Panc1 (cell line): ENCODE results near the gene AP1B1. TPM values are rescaled to one million over a fixed set of nuclear protein-coding genes. Genes with fewer than 3 reads are reported as not detected.

Source experiments
- ATAC-seq: fragments of 200-7000 bp; cut with Tn5 transposase; 2 replicates; pipeline ENCODE4 v1.9.1; 2020; ENCODE audit warnings: mild to moderate bottlenecking, moderate library complexity
- BruUV-seq: library from RNA; stranded (reverse); fragments of 400-500 nt; replicated peaks from 2 replicates; lab custom pipeline; 2021; lab: Mats Ljungman, UMichigan
- CTCF ChIA-PET: fragments of 300-600 bp; sonication (Branson Sonifier 250); formaldehyde crosslinking; loops from one replicate; lab custom pipeline; 2022; ENCODE audit warnings: antibody characterized with exemption; lab: Charles Lee
- POLR2A ChIA-PET: fragments of 300-600 bp; sonication (Branson Sonifier 250); formaldehyde crosslinking; loops from one replicate; lab custom pipeline; 2022; ENCODE audit warnings: antibody characterized with exemption; lab: Charles Lee
- DNase-seq: peaks from one replicate; pipeline ENCODE4 v3.0.0-alpha.2; 2010; ENCODE audit warnings: low read depth, low spot score
- H3K27ac ChIP-seq: 2 replicates; pipeline ENCODE4 v1.5.1; 2011; ENCODE audit warnings: mild to moderate bottlenecking, low read length, inconsistent platforms
- H3K27me3 ChIP-seq: fragments of 200-500 bp; sonication (Bioruptor generic); 2 replicates; pipeline ENCODE4 v1.6.0; 2014; ENCODE audit warnings: low read length, inconsistent platforms; ENCODE audit not compliant: control insufficient read depth, insufficient read depth
- H3K36me3 ChIP-seq: fragments of 200-500 bp; sonication (Bioruptor generic); 2 replicates; pipeline ENCODE4 v1.5.1; 2014; ENCODE audit warnings: inconsistent platforms, mild to moderate bottlenecking, low read length, moderate library complexity; ENCODE audit not compliant: control insufficient read depth, insufficient read depth
- H3K4me1 ChIP-seq: 2 replicates; pipeline ENCODE4 v1.5.1; 2011; ENCODE audit warnings: inconsistent platforms, mild to moderate bottlenecking, low read length, moderate library complexity; ENCODE audit not compliant: control insufficient read depth, insufficient read depth
- H3K4me3 ChIP-seq, 2 experiments: 2 replicates each; pipeline ENCODE4 v1.5.1; 2011 to 2012; ENCODE audit warnings: low read depth in 2 of 2, low read length in 2 of 2, mild to moderate bottlenecking in 2 of 2, inconsistent platforms in 1 of 2, moderate library complexity in 1 of 2
- H3K9me3 ChIP-seq: fragments of 200-500 bp; sonication (Bioruptor generic); 2 replicates; pipeline ENCODE4 v1.5.1; 2014; ENCODE audit warnings: low read depth, mild to moderate bottlenecking, inconsistent platforms, low read length, moderate library complexity; ENCODE audit not compliant: control insufficient read depth, insufficient read depth
- CTCF ChIP-seq: fragments of 450-650 bp; IDR thresholded peaks from 2 replicates; pipeline ENCODE4 v1.5.1; 2017; ENCODE audit warnings: mild to moderate bottlenecking
- POLR2AphosphoS5 ChIP-seq: IDR thresholded peaks from 2 replicates; pipeline ENCODE4 v1.6.1; 2012; ENCODE audit warnings: mild to moderate bottlenecking, low read depth, low read length, moderate library complexity
- REST ChIP-seq, 2 experiments: IDR thresholded peaks; 2 replicates each; pipeline ENCODE4 v1.6.1; 2011 to 2012; ENCODE audit warnings: low read depth in 2 of 2, control low read depth in 1 of 2, low read length in 1 of 2, mild to moderate bottlenecking in 1 of 2, moderate library complexity in 1 of 2; ENCODE audit not compliant: insufficient read depth in 1 of 2
- SIN3A ChIP-seq: IDR thresholded peaks from 2 replicates; pipeline ENCODE4 v1.6.1; 2012; ENCODE audit warnings: low read depth, mild to moderate bottlenecking, low read length, moderate library complexity, borderline replicate concordance; ENCODE audit not compliant: insufficient read depth
- TCF7L2 ChIP-seq: IDR thresholded peaks from 2 replicates; pipeline ENCODE4 v1.6.1; 2011; ENCODE audit warnings: mild to moderate bottlenecking, low read depth, low read length, inconsistent platforms
- in situ Hi-C: cut with HindIII; loops from 2 replicates; pipeline ENCODE4 v1.10.0; 2016; ENCODE audit warnings: low sequenced_read_pairs, low pct_unique_long_range_greater_than_20kb
- intact Hi-C: fragments of 100-400 bp; cut with micrococcal nuclease; formaldehyde crosslinking; loops from one replicate; pipeline ENCODE4 v1.10.0; 2022; ENCODE audit not compliant: unreplicated experiment
- total RNA-seq: library from RNA; stranded (reverse); gene quantifications from one replicate; pipeline ENCODE4 v1.2.1, GENCODE V29; 2021; ENCODE audit not compliant: unreplicated experiment

Gene AP1B1
- total RNA-seq, 1 experiment from 2014 or later = 48.6 TPM

GRCh38 chr22:29305836-29306174 is 82.6 kb downstream of the AP1B1 start:
- H3K27me3 ChIP-seq = no peaks in the 10 kb centered on the region
- BruUV-seq = no TSS peak
- in situ Hi-C loops (no loop called here), intact Hi-C loops (no loop called here)
- H3K36me3 ChIP-seq = no peaks in the 10 kb centered on the region; the same call in 1 of the 2 replicates
- H3K9me3 ChIP-seq = no peaks in the 10 kb centered on the region
- peaks cover 28% of the 10 kb centered on the region for H3K4me1 ChIP-seq
- ChIA-PET POLR2A (interaction anchor here (0.6 to 0.7 kb wide), 2 partner anchors 58 to 318 kb away, joined by 3 to 16 read pairs; no protein-coding TSS in a partner anchor), CTCF (no interaction called here)
- DNase-seq = no peak
- TF ChIP-seq REST (IDR thresholded peaks at IDR 0.05; ENCODE audit: insufficient read depth in 1 of 2, low read depth in 2 of 2, low read length in 1 of 2) = no peak
- TF ChIP-seq TCF7L2 = no peak
- no peak for TF ChIP-seq POLR2AphosphoS5
- TF ChIP-seq CTCF = no peak
- no peak for TF ChIP-seq SIN3A
- peak overlapping the region in 1 of 2 experiments; percentile 66; a peak in 2 of 4 replicates for H3K4me3 ChIP-seq
- ATAC-seq = no peak
- H3K27ac ChIP-seq = peak overlapping the region; percentile 83; the same call in 1 of the 2 replicates

- peaks cover 12% of the 10 kb centered on the region for H3K4me1 ChIP-seq
- ATAC-seq (no peak), DNase-seq (no peak)
- ChIA-PET POLR2A (no interaction called here), CTCF (interaction anchor here (0.7 kb wide), 1 partner anchor 56 kb away, joined by 3 read pairs; no protein-coding TSS in a partner anchor)
- no peak overlapping the region for H3K4me3 ChIP-seq
- no peaks in the 10 kb centered on the region for H3K9me3 ChIP-seq
- peaks cover 3% of the 10 kb centered on the region; the same call in 1 of the 2 replicates for H3K36me3 ChIP-seq
- no peak overlapping the region for H3K27ac ChIP-seq
- H3K27me3 ChIP-seq = no peaks in the 10 kb centered on the region
- TF ChIP-seq POLR2AphosphoS5 (no peak), REST (IDR thresholded peaks at IDR 0.05; ENCODE audit: insufficient read depth in 1 of 2, low read depth in 2 of 2, low read length in 1 of 2) (no peak), CTCF (no peak), TCF7L2 (no peak), SIN3A (no peak)
- BruUV-seq = no TSS peak
- in situ Hi-C loops = no loop called here
- intact Hi-C loops = no loop called here
Measured at GRCh38 chr22:29302681-29303465, 85.5 kb downstream of the AP1B1 start.
